Measurements from ENCODE around the gene DOCK1. TPM values are rescaled to one million over a fixed set of nuclear protein-coding genes. Genes with fewer than 3 reads are reported as not detected.

Gene DOCK1
- total RNA-seq, 4 donors from 2014 or later: 50.8 to 59.0 (median 53.6) TPM

- 84 to 87% methylated on average over 3 of the region's 3 CpGs for WGBS, 2 donors (ENCODE audit: low coverage in 1 of 2)
- H3K4me3 ChIP-seq: no peak overlapping the region
- no peak for ATAC-seq
- peaks cover 0 to under 1% of the 10 kb centered on the region in 2 donors for H3K36me3 ChIP-seq
- no peaks in the 10 kb centered on the region for H3K9me3 ChIP-seq
- TF ChIP-seq CTCF (IDR thresholded peaks at IDR 0.05) (no peak), POLR2A (IDR thresholded peaks at IDR 0.05) (no peak), EP300 (IDR thresholded peaks at IDR 0.05) (no peak), POLR2AphosphoS5 (IDR thresholded peaks at IDR 0.05) (no peak)
- H3K27me3 ChIP-seq: no peaks in the 10 kb centered on the region
- H3K4me1 ChIP-seq: no peaks in the 10 kb centered on the region
- H3K27ac ChIP-seq: no peak overlapping the region
Measured at GRCh38 chr10:127221281-127221680, 316.1 kb downstream of the DOCK1 start.

- no peaks in the 10 kb centered on the region for H3K9me3 ChIP-seq
- no peak overlapping the region for H3K27ac ChIP-seq
- TF ChIP-seq POLR2A (IDR thresholded peaks at IDR 0.05) (no peak), POLR2AphosphoS5 (IDR thresholded peaks at IDR 0.05) (no peak), EP300 (IDR thresholded peaks at IDR 0.05) (no peak), CTCF (IDR thresholded peaks at IDR 0.05) (no peak)
- WGBS, 2 donors (ENCODE audit: low coverage in 1 of 2): 100% methylated on average over 3 of the region's 10 CpGs; no CpG with 5 or more reads in 1 of the 2 donors
- no peaks in the 10 kb centered on the region for H3K4me1 ChIP-seq
- H3K36me3 ChIP-seq: peaks cover 0 to 10% of the 10 kb centered on the region in 2 donors
- no peak overlapping the region for H3K4me3 ChIP-seq
- no peak for ATAC-seq
- H3K27me3 ChIP-seq: no peaks in the 10 kb centered on the region
Measured at GRCh38 chr10:127227027-127227426, 321.8 kb downstream of the DOCK1 start.

GRCh38 chr10:127227663-127228062 is 322.4 kb downstream of the DOCK1 start:
- Histone ChIP-seq H3K27ac (no peak overlapping the region), H3K36me3 (peaks cover 0 to 10% of the 10 kb centered on the region in 2 donors), H3K4me3 (no peak overlapping the region), H3K4me1 (no peaks in the 10 kb centered on the region), H3K9me3 (no peaks in the 10 kb centered on the region), H3K27me3 (no peaks in the 10 kb centered on the region)
- ATAC-seq: no peak
- 75 to 100% methylated on average over 1 of the region's 1 CpG for WGBS, 2 donors (ENCODE audit: low coverage in 1 of 2)
- TF ChIP-seq EP300 (IDR thresholded peaks at IDR 0.05) (no peak), CTCF (IDR thresholded peaks at IDR 0.05) (no peak), POLR2AphosphoS5 (IDR thresholded peaks at IDR 0.05) (no peak), POLR2A (IDR thresholded peaks at IDR 0.05) (no peak)

GRCh38 chr10:127228195-127228787 is 323.1 kb downstream of the DOCK1 start:
- ATAC-seq: no peak
- no peak overlapping the region for H3K4me3 ChIP-seq
- H3K27ac ChIP-seq: no peak overlapping the region
- H3K36me3 ChIP-seq: peaks cover 0 to 10% of the 10 kb centered on the region in 2 donors
- WGBS, 2 donors (ENCODE audit: low coverage in 1 of 2): 64 to 69% methylated on average over 8 to 9 of the region's 12 CpGs
- no peaks in the 10 kb centered on the region for H3K4me1 ChIP-seq
- TF ChIP-seq CTCF (IDR thresholded peaks at IDR 0.05) (no peak), EP300 (IDR thresholded peaks at IDR 0.05) (no peak), POLR2AphosphoS5 (IDR thresholded peaks at IDR 0.05) (peak; percentile 30)
- no peaks in the 10 kb centered on the region for H3K27me3 ChIP-seq
- H3K9me3 ChIP-seq: no peaks in the 10 kb centered on the region

- Histone ChIP-seq H3K27me3 (no peaks in the 10 kb centered on the region), H3K27ac (no peak overlapping the region), H3K4me3 (no peak overlapping the region), H3K9me3 (no peaks in the 10 kb centered on the region), H3K4me1 (no peaks in the 10 kb centered on the region), H3K36me3 (no peaks in the 10 kb centered on the region)
- ATAC-seq: no peak
- 67 to 84% methylated on average over 1 of the region's 1 CpG for WGBS, 2 donors (ENCODE audit: low coverage in 1 of 2)
- TF ChIP-seq CTCF (IDR thresholded peaks at IDR 0.05): no peak
Measured at GRCh38 chr10:127234306-127234800, 329.1 kb downstream of the DOCK1 start.
